Skin of body (tissue), 2 donors: ENCODE measurements around the gene TM7SF2. TPM values are rescaled to one million over a fixed set of nuclear protein-coding genes. Genes with fewer than 3 reads are reported as not detected.
A peak's percentile ranks its signal among the peaks of the same experiment; 100 is the strongest.

Source experiments
- DNase-seq: peaks from one replicate; lab custom pipeline; 2025; lab: John Stamatoyannopoulos, UW
- total RNA-seq: library from RNA; depleted of rRNA; stranded (reverse); fragments of >200 nt; gene quantifications from one replicate; pipeline ENCODE4 v1.2.3, GENCODE V29; 2014

TM7SF2 gene
- total RNA-seq, result 31.4 TPM

DNA sequence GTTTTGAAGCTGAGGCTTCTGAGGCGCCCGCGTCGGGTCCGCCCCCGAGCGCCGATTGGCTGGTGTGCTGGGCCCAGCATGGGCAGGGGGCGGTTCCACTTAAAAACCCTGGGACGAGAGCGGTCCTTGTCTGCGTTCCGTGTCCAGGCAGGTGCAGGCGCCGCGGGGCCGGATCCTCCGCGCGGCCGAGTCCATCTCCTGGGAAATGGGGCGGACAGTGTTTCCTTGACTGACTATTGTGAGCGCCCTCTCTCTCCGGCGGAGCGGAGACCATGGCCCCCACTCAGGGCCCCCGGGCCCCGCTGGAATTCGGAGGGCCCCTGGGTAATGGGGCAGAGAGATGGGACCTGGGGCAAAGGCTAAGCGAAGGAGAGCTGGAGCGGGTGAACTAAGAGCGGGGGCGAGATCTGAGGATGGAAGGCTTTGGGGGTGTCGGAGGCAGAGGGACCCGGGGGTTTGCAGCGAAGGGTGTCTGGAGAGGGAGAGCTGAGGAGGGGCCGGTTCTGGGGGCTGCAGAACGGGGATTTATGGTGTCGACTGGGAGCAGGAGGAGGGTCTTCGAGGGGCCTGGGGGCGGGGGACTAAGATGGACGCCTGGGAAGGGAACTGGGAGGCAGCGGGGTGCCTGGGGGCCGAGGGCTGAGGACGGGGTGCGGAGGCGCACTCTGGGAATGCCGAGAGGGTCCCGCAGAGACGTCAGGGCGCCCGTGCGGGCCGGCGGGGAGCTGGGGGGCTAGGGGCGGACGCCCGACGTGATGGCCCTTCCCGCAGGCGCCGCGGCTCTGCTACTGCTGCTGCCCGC is at the start of gene TM7SF2:
TM7SF2 (plus strand) TSS at position 129 of the 802 bp plus-strand sequence; CDS start at position 273, 144 bp downstream.
- peak; percentile 62 for DNase-seq

DNA sequence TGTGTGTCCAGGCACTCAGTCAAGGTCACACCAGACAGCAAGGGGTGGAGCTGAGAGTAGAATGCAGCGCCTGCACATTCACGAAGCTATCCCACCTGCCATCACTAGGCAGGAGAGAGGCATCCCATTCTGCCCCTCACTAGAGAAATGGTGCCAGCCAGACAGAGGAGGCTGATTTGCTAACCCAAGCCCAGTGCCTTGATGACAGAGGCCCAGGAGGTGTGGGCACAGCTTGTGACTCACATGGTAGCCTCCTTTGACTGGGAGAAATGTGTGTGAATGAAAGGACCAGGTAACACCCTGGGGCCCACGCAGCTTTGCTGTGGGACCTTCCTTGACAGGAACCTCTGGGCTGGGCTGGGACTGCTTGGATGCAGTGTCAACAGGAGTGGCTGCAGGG is 48.1 kb upstream of the TM7SF2 start:
- no peak for DNase-seq

DNA sequence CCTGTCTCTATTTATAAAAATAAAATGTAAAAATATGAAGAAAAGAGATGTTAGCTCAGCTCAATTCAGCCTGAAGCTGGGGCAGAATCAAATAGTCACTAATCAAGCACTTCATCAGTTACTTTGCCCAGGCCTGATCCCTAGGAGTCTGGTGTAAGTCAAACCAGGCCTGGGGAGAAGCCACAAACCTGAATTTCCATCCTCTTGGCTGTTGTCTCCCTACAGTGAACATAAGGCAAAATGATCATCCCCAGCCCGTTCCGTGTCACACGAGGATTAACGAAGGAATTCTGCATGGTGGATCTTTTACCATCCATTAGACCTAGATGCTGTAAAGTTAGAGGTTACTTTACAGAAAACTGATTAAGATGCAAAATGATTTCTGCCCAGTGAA is 46.8 kb upstream of the TM7SF2 start:
- DNase-seq, result no peak

DNA sequence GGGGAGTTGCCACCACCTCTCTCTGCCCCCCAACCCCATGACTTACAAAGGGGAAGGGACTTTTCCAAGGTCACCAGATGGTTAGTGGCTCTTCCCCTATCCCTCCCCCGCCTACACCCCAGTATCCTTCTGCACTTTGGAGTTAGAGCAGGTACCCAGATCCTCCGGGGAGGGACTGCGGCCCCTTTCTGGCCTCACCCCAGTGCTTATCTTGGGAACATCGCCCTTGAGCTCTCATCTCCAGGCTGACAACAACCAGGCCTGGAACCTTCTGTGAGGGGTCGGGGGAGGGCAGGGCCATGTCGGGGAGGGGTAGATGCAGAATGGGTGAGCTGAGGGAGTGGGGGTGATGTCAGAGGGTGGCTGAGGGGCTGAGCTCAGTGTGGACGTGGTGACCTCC is 45.8 kb upstream of the TM7SF2 start:
- DNase-seq, result no peak

DNA sequence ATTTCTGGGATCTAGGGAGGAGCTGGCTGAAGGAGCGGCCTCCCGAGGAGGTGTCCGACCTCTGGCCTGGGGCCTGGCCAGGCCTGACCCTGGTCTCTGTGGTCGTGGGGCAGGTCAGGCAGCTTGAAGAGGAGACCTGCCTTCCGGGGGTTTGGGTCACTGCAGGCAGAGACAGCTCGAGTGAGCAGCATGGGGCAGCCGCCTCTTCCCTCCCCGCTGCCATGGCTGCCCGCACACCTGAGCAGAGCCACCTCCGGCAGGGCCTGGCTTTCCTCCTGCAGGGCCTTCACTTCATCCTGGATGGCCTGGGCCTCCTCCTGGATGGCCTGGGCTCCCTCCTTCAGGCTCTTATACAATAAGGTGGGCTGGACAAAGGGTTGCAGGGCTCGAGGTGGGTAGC is 45.4 kb upstream of the TM7SF2 start:
- DNase-seq, result no peak

DNA sequence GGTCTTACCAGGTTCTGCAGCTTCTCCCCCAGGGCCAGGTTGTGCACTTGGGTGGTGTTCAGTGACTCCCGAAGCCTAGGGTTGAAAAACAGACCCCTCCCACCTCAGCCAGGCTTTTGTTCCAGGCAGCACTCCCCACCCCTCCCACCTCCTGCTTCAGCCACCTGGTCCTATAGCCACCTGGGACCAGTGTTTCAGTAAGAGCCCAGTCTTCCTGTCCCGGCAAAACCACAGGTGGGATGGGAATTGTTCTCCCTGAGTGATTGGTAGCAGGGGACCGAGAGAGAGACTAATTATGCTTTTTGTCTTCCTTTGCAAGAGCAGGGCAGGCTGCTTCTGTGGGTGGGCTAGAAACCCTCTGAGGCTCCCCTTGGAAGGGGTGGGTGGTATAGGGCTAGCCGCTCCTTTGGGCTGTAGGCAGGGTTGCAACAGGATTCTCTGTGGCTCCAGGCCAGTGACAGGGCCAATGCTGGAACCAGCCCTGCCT is 44.8 kb upstream of the TM7SF2 start:
- no peak for DNase-seq

DNA sequence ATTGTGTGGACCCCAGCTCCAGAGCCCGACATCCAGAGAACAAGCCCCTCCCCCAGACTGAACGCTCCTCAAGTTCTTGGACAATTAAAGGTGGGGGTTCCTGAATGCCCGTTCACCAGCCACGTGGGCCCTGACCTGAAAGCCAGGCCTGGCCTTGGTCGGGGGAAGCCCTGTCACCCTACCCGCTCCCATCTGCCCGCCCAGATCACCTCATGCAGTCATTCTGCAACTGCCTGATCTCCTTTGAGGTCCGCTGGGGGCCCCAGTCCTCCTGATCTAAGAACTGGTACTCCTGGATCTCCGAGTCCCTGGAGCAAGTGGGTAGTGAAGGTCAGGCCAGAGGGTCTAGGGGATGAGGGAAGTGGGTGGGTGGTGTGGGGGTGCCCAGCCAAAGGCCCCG is 44.2 kb upstream of the TM7SF2 start:
- no peak for DNase-seq

DNA sequence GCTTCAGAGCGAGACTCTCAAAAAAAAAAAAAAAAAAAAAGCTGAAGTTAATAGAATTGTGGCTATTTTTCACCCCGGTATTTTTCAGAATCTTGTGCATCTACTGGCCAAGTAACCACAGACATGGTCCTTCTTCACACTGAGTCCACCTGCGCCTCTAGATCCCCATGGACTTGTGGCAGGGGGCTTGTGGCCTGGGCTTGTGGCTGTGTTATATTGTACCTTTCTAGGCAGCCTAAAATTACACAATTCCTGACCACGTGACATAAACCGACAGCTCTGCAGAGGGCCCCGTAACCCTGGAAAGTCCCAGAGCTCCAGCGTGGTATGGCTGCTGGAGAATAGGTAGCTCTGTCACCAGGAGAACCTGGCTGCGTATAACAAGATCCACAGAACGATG is 42.5 kb upstream of the TM7SF2 start:
- no peak for DNase-seq

DNA sequence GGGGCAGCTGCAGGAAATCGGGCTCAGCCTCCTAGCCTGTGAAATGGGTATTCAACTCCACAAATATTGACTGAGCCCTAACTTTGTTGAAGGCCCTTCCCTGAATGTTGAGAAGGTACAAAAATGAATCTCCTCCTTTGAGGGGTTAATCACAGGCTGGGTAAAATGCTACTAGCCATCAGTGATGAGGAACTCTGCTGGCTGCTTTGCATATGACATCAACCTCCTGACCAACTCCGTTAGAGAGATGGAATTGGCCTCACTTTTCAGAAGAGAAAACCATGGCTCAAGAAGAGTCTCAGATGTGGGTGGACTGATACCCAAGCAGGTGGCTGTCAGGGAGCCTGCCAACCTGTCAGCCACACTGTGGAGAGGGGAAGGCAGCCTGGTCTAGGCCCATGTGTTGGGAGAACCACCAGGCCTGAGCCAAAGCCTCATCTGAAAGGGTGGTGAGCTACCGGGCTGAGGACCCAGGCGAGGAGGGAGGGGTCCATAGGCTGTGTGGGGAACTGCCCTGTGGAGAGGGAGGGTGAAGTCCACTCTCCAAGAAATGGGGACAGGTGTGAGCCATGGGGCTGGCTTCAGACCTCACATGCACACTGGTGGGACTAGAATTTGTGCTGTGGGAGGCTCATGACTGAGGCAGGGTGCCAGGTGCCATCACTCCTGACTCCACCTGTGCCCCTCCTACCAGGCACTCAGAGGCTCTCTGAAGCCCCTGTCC is 39.6 kb upstream of the TM7SF2 start:
- DNase-seq, result no peak

DNA sequence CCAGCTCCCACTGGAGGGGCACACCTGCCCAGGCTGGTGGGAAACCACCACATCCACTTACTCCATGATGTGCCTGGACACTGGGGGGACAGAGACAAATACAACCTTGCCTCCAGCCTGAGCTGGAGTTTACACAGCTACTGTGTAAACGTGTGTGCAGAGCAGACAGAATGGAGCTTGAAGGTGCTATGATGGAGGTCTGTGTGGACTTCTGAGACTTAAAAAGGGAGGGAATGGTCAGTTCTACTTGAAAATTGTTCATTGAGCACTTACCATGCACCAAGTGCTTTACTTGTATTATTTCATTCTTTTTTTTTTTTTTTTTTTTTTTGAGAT is 39.1 kb upstream of the TM7SF2 start:
- no peak for DNase-seq

DNA sequence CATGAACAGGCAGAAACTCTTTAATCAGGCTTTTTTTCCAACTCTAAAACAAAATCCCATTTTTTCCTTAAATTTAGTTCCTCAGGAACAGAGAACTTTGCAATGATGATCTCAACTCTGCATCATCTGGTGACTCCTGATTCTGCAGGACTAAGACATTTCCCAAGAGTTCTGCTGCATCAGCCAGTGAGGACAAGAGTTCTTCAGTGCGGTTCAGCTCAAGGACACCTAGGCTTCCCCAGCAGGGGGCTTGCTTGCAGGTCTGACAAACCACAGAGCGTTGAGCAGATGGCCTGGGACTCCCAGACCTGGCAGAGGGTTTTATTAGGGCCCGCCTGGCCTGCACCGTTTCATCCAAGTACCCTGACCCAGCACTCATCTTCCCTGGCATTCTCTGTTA is 34.2 kb upstream of the TM7SF2 start:
- DNase-seq, result no peak

DNA sequence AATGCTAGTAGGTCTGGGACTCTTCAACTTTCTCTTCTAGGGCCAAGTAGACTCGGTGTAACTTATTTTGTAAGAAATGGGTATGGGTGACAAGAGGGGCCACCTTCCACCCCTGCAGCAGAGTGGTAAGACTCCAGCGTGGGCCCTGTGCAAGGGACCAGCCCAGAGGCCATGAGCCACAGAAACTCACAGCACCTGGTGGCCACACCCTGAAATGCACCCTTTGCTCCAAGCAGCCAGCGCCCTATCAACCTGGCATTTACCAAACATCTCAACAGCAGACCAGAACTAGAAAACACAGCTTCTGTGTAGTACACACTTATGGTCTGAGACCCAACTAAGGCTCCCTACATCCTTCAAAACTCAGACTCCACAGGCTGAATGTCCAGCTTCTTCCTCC is 33.5 kb upstream of the TM7SF2 start:
- no peak for DNase-seq

DNA sequence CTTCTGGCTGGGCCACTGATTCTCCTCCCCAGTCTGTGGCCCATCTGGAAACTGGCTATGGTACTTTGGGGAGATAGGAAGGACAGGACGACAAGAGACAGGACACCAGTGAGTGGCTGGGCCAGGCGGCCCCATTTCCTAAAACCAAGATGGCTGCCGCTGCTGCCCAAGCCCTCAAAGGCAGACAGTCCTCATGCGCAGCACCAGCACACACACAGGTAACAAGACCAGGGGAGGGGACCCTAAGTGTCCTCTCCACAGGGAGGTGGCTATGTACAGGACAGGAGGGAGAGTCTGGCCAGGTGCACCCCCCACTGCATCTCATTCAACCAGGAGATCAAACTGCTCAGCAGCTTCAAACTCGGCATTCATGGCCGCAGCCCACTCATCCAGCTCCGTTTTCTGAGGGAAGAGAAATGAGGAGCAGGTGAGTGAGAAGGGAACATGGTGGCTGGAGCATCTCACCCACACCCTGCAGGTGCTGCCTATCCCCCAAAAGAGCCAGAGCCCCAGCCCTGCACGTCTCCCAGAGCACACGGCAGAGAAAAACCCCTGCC is 32.8 kb upstream of the TM7SF2 start:
- no peak for DNase-seq

DNA sequence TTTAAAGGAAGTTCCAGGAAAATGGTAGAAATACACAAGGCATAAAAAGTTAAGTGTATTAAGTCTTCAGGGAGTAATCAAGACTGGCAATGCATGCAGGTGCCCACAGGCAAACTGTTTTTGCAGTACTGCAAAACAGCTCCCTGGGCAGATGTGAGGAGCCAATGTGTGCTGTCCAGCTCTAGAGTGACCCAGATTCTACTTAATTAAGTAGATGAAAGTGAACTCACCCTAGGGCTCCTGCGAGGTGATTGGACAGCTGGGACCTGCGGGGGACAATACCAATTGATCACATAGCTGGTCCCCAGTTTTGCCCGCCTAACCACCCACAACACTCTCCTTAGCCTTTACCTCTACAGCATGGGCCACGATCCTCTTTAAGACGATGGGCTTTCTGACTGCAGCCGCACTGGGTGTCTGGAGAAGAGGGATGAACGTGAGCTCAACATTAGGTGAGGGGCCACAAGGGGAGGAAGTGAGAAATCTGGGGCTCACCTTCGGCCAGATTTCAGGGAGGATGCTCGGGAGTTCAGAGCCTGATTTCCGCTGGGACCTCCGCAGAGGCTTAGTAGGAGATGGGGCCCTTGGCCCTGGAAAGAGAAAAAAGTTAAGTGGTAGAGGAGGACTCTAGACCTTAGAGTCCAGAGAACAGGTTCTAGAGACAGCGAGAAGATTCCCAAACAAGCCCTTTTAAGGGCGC is 28.4 kb upstream of the TM7SF2 start:
- DNase-seq, result no peak

DNA sequence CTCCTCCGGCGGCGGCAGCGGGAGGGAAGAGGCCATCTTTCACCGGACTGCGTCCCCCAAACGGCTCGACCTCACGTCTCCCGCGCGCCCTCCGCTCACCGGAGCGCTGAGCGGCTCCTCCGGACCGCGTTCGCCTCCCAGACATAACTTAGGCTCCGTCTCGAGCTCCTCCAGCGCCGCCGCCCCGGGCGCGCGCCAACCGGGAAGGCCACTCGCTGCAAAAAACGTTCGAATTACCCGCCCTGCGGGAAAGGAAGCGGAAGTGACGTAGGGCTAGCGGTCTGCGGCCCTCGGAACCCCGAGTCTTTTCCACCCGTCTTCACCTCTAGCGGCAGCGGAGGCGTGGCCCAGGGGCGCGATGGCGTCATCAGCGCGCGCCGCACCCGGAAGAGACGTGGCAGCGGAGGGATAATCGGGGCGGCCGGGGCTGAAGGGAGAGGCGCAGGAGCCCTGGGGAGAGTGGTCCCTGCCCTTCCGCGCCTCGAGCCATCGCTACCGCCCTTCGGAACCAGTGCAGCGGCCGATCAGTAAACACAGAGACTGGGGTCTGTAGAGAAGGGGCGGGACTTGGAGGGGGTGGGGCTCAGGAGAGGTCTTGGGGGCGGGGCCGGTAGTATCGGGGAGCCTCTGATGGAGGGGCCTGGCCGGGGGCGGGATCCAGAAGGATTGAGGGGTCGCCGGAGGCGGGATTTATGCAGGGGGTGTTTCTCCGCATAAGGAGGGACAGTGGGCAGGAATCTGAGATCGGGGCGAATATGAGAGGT is 27.7 kb upstream of the TM7SF2 start, which contains the start of the genes CDCA5 and ZFPL1:
CDCA5 (minus strand) TSS at position 207 of the 764 bp plus-strand sequence; CDS start at position 145, 62 bp downstream.
ZFPL1 (plus strand) TSS at position 389 of the 764 bp plus-strand sequence. CDS start 477 bp downstream, outside the sequence.
- peak; percentile 94 for DNase-seq

DNA sequence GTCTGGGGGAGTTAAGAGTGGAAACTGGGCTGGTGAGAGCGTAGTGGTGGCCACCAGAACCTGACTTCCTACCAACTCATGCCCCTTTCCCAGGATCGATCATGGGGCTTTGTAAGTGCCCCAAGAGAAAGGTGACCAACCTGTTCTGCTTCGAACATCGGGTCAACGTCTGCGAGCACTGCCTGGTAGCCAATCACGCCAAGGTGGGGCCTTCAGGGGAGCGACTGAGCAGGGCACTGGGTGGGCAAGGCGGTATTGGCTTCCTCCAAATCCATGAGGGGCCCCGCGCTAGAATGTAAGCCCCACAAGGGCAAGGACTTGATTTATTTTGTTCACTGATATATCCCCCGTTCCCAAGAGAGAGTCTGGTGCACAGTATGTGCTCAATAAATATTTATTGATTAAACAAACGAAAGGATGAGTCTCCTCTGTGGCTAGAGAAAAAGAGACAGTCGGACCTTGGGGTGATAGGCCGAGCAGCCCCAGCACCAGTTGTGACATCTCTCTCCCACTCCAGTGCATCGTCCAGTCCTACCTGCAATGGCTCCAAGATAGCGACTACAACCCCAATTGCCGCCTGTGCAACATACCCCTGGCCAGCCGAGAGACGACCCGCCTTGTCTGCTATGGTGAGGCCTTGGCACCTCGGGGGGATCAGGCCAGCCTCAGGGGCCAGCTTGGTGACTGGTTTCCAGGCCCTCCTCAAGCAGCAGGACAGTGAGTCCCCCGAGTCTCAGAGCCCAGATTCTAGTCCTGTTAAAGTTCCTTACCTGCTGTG is 26.9 kb upstream of the TM7SF2 start:
- DNase-seq, result no peak

DNA sequence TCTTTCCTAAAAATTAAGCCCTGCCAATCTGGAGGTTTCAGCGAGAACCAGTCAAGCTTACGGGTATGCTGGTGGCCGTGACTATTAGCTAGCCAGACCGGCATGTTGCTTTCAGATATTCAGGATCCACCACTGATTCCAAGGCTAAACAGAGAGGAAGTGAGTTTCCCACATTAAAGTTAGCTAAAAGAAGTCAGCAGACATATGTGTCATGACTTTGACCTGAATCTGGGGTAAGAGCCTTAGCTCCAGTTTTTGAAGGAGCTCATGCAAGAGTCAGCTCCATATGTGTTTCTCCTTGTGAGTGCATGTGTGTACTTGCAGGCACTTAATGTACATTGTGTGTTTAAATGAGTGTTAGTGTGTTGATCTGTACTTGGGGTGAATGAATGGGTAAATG is 26.2 kb upstream of the TM7SF2 start:
- no peak for DNase-seq

DNA sequence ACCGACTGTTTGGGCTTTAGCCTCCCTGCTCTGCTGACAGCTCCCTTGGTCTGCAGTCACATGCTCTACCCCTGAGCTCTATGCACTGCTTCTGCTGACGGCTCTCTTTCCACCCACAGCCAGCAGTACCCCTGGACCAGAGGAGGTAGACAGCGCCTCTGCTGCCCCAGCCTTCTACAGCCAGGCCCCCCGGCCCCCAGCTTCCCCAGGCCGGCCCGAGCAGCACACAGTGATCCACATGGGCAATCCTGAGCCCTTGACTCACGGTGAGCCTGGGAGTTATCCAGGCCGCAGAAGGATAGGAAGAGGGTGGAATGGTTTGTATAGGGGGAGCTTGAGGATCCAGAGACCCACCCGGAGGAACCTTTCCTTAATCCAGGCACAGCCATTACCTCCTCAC is 24.9 kb upstream of the TM7SF2 start:
- DNase-seq, result no peak

DNA sequence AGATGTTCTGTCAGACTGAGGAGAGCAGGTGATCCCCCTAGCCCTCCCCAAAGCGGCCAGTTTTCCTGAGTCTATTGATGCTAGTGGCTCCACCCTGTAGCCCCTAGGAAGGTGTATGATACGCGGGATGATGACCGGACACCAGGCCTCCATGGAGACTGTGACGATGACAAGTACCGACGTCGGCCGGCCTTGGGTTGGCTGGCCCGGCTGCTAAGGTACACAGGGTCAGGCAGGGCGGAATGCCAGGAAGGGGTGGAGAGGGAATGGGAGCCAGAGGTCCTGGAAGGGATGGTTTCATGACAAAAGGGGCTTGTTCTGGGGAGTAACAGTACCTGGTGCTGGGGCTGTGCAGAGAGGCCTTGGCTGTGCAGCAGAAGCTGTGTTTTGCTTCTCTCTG is 24.5 kb upstream of the TM7SF2 start:
- no peak for DNase-seq

DNA sequence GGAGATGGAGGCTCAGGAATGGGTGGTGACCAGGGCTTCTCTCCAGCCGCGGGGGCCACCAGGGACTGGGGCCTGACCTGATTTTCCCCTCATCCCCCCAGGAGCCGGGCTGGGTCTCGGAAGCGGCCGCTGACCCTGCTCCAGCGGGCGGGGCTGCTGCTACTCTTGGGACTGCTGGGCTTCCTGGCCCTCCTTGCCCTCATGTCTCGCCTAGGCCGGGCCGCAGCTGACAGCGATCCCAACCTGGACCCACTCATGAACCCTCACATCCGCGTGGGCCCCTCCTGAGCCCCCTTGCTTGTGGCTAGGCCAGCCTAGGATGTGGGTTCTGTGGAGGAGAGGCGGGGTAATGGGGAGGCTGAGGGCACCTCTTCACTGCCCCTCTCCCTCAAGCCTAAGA is 23.8 kb upstream of the TM7SF2 start:
- no peak for DNase-seq
